ENCODE results near the gene DAD1. TPM values are rescaled to one million over a fixed set of nuclear protein-coding genes. Genes with fewer than 3 reads are reported as not detected.

Gene DAD1
- total and polyA plus RNA-seq, 4 experiments from 2014 or later: 110 to 735 (median 363) TPM

DNA sequence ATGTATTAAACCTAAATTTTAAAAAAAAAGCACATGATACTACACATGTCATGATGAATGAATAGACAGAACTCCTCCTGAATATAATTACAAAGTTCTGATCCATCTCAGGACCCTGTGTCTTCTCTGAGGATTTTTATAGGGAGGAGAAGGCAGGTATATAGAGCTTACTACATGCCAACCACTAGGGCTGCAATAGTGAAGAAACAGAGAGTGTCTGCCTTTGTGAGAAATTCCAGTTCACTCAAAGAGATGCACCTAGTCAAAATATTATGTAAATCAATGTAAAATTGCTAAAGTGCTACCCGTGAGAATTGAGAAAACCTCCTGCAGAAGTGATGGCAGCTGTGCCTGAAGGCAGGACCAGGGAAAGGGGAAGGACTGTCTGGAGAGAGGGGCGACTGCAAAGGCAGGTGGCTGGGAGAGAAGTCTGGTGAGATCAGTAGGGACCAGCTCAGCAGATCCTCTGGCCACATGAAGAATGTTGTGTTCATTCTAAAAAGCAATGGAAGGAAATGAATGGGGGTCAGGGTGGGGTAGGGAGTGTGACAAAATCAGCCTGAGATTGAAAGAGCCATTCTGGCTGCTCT, 24.2 kb upstream of the DAD1 start:
- Histone ChIP-seq H3K36me3 (ENCODE audit: insufficient read depth, low read length) (peaks cover 19% of the 10 kb centered on the region), H3K4me3 (ENCODE audit: low read length in 2 of 2) (no peak overlapping the region), H3K4me1 (ENCODE audit: insufficient read depth, low read length) (no peaks in the 10 kb centered on the region), H3K9me3 (ENCODE audit: control insufficient read depth in 1 of 2, low read length in 2 of 2) (no peaks in the 10 kb centered on the region), H3K27me3 (ENCODE audit: insufficient read depth, low read length) (no peaks in the 10 kb centered on the region), H3K27ac (ENCODE audit: low read depth, low read length) (no peak overlapping the region)
- Mint-ChIP-seq H3K4me1 (no peaks in the 10 kb centered on the region), H3K9me3 (peaks cover 0 to 2% (median 0%) of the 10 kb centered on the region in 8 donors), H3K27ac (peak overlapping the region in 1 of 7 donors; percentile 9), H3K36me3 (peaks cover 26 to 38% of the 10 kb centered on the region in 2 donors), H3K27me3 (no peaks in the 10 kb centered on the region), H3K4me3 (no peak overlapping the region)
- ChIA-PET CTCF (ENCODE audit: partially characterized antibody) (interaction anchor here (1.3 kb wide), 1 partner anchor 15 kb away, joined by 3 read pairs; the partner anchor contains the start of gene ABHD4), POLR2A (ENCODE audit: partially characterized antibody) (no interaction called here)
- intact Hi-C loops (cut with micrococcal nuclease): no loop called here
- DNase-seq: no peak

DNA sequence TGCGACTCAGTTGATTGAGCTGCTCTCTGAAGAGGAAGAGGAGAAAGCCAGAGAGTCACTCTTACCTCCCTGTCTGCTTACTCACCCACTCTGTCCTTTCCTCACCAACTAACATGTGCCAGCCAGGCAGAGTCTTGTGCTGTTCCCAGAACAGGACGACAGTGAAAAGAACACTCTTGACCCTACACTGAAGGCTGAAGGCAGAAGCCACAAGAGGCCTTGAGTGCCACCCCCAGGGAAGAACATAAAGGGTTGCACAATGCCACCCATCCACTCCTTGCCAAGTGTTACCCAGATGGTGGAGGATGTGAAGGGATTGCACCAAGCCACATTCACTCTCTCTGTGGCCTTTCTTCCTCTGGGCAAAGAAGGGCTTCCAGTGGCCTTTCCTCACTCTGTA, 21.9 kb upstream of the DAD1 start:
- DNase-seq: no peak
- H3K27ac ChIP-seq (ENCODE audit: low read depth, low read length): no peak overlapping the region
- no peaks in the 10 kb centered on the region for H3K9me3 ChIP-seq (ENCODE audit: control insufficient read depth in 1 of 2, low read length in 2 of 2)
- ChIA-PET POLR2A (ENCODE audit: partially characterized antibody) (no interaction called here), CTCF (ENCODE audit: partially characterized antibody) (interaction anchor here (0.6 to 1.0 kb wide), 2 partner anchors 41 to 941 kb away, joined by 3 read pairs; no protein-coding TSS in a partner anchor)
- H3K36me3 Mint-ChIP-seq: peaks cover 38 to 58% of the 10 kb centered on the region in 2 donors
- H3K27me3 Mint-ChIP-seq: no peaks in the 10 kb centered on the region
- no peaks in the 10 kb centered on the region for H3K9me3 Mint-ChIP-seq
- H3K27me3 ChIP-seq (ENCODE audit: insufficient read depth, low read length): no peaks in the 10 kb centered on the region
- intact Hi-C loops (cut with micrococcal nuclease): no loop called here
- H3K4me3 ChIP-seq (ENCODE audit: low read length in 2 of 2): no peak overlapping the region
- no peak overlapping the region for H3K27ac Mint-ChIP-seq
- H3K4me3 Mint-ChIP-seq: no peak overlapping the region
- peaks cover 29% of the 10 kb centered on the region for H3K36me3 ChIP-seq (ENCODE audit: insufficient read depth, low read length)
- no peaks in the 10 kb centered on the region for H3K4me1 Mint-ChIP-seq
- H3K4me1 ChIP-seq (ENCODE audit: insufficient read depth, low read length): no peaks in the 10 kb centered on the region

- intact Hi-C loops (cut with micrococcal nuclease): no loop called here
- Mint-ChIP-seq H3K4me1 (peaks cover 0 to 4% (median 1%) of the 10 kb centered on the region in 4 donors), H3K9me3 (no peaks in the 10 kb centered on the region), H3K36me3 (peaks cover 63 to 86% of the 10 kb centered on the region in 2 donors), H3K27me3 (no peaks in the 10 kb centered on the region), H3K4me3 (no peak overlapping the region), H3K27ac (peak overlapping the region in 2 of 7 donors; percentile 4 to 60)
- Histone ChIP-seq H3K4me1 (ENCODE audit: insufficient read depth, low read length) (no peaks in the 10 kb centered on the region), H3K27me3 (ENCODE audit: insufficient read depth, low read length) (no peaks in the 10 kb centered on the region), H3K4me3 (ENCODE audit: low read length in 2 of 2) (no peak overlapping the region), H3K27ac (ENCODE audit: low read depth, low read length) (no peak overlapping the region), H3K36me3 (ENCODE audit: insufficient read depth, low read length) (peaks cover 48% of the 10 kb centered on the region), H3K9me3 (ENCODE audit: control insufficient read depth in 1 of 2, low read length in 2 of 2) (no peaks in the 10 kb centered on the region)
- CTCF ChIA-PET (ENCODE audit: partially characterized antibody): no interaction called here
- POLR2A ChIA-PET (ENCODE audit: partially characterized antibody): interaction anchor here (1.2 kb wide), 1 partner anchor 18 kb away, joined by 5 read pairs; the partner anchor contains the start of gene DAD1
- DNase-seq: no peak
Measured at GRCh38 chr14:22607291-22607690, 18.3 kb upstream of the DAD1 start.

GRCh38 chr14:22606380-22606779, 17.4 kb upstream of the DAD1 start:
- Histone ChIP-seq H3K36me3 (ENCODE audit: insufficient read depth, low read length) (peaks cover 48% of the 10 kb centered on the region), H3K4me1 (ENCODE audit: insufficient read depth, low read length) (no peaks in the 10 kb centered on the region), H3K4me3 (ENCODE audit: low read length in 2 of 2) (no peak overlapping the region), H3K9me3 (ENCODE audit: control insufficient read depth in 1 of 2, low read length in 2 of 2) (no peaks in the 10 kb centered on the region), H3K27me3 (ENCODE audit: insufficient read depth, low read length) (no peaks in the 10 kb centered on the region), H3K27ac (ENCODE audit: low read depth, low read length) (no peak overlapping the region)
- ChIA-PET POLR2A (ENCODE audit: partially characterized antibody) (interaction anchor here (1.5 kb wide), 1 partner anchor 9 kb away, joined by 3 read pairs; the partner anchor contains the start of gene ABHD4), CTCF (ENCODE audit: partially characterized antibody) (no interaction called here)
- Mint-ChIP-seq H3K4me1 (peaks cover 0 to 7% (median 2%) of the 10 kb centered on the region in 4 donors), H3K9me3 (no peaks in the 10 kb centered on the region), H3K27me3 (no peaks in the 10 kb centered on the region), H3K27ac (peak overlapping the region in 1 of 7 donors; percentile 14), H3K36me3 (peaks cover 62 to 84% of the 10 kb centered on the region in 2 donors), H3K4me3 (no peak overlapping the region)
- intact Hi-C loops (cut with micrococcal nuclease): no loop called here
- no peak for DNase-seq

- Mint-ChIP-seq H3K27ac (peak overlapping the region in 2 of 7 donors; percentile 8 to 62), H3K27me3 (no peaks in the 10 kb centered on the region), H3K4me1 (peaks cover 11 to 36% (median 26%) of the 10 kb centered on the region in 4 donors), H3K36me3 (peaks cover 48 to 64% of the 10 kb centered on the region in 2 donors), H3K9me3 (no peaks in the 10 kb centered on the region), H3K4me3 (no peak overlapping the region)
- Histone ChIP-seq H3K4me1 (ENCODE audit: insufficient read depth, low read length) (peaks cover 14% of the 10 kb centered on the region), H3K4me3 (ENCODE audit: low read length in 2 of 2) (no peak overlapping the region), H3K36me3 (ENCODE audit: insufficient read depth, low read length) (peaks cover 29% of the 10 kb centered on the region), H3K27ac (ENCODE audit: low read depth, low read length) (no peak overlapping the region), H3K27me3 (ENCODE audit: insufficient read depth, low read length) (no peaks in the 10 kb centered on the region), H3K9me3 (ENCODE audit: control insufficient read depth in 1 of 2, low read length in 2 of 2) (no peaks in the 10 kb centered on the region)
- ChIA-PET POLR2A (ENCODE audit: partially characterized antibody) (interaction anchor here (7.1 kb wide), 1 partner anchor 13 kb away, joined by 110 read pairs; the partner anchor contains the start of gene DAD1), CTCF (ENCODE audit: partially characterized antibody) (no interaction called here)
- intact Hi-C loops (cut with micrococcal nuclease): no loop called here
- no peak for DNase-seq
Measured at GRCh38 chr14:22602862-22603261, 13.8 kb upstream of the DAD1 start.

- no peaks in the 10 kb centered on the region for H3K9me3 Mint-ChIP-seq
- H3K27me3 Mint-ChIP-seq: no peaks in the 10 kb centered on the region
Measured at GRCh38 chr14:22601996-22602395, 13.0 kb upstream of the DAD1 start.

GRCh38 chr14:22601456-22601855, 12.4 kb upstream of the DAD1 start:
- Histone ChIP-seq H3K4me3 (ENCODE audit: low read length in 2 of 2) (no peak overlapping the region), H3K9me3 (ENCODE audit: control insufficient read depth in 1 of 2, low read length in 2 of 2) (no peaks in the 10 kb centered on the region), H3K27me3 (ENCODE audit: insufficient read depth, low read length) (no peaks in the 10 kb centered on the region), H3K27ac (ENCODE audit: low read depth, low read length) (no peak overlapping the region), H3K4me1 (ENCODE audit: insufficient read depth, low read length) (peaks cover 20% of the 10 kb centered on the region), H3K36me3 (ENCODE audit: insufficient read depth, low read length) (peaks cover 25% of the 10 kb centered on the region)
- no peak overlapping the region for H3K4me3 Mint-ChIP-seq
- no peak for DNase-seq
- ChIA-PET CTCF (ENCODE audit: partially characterized antibody) (interaction anchor here (1.0 to 2.7 kb wide), 5 partner anchors 12 to 252 kb away, joined by 3 to 15 read pairs (median 3); partner anchors contain the start of gene DAD1), POLR2A (ENCODE audit: partially characterized antibody) (interaction anchor here (7.1 kb wide), 1 partner anchor 12 kb away, joined by 110 read pairs; the partner anchor contains the start of gene DAD1)
- intact Hi-C loops (cut with micrococcal nuclease): no loop called here
- no peak overlapping the region for H3K27ac Mint-ChIP-seq
- peaks cover 16 to 43% (median 32%) of the 10 kb centered on the region in 4 donors for H3K4me1 Mint-ChIP-seq
- H3K9me3 Mint-ChIP-seq: no peaks in the 10 kb centered on the region
- H3K27me3 Mint-ChIP-seq: no peaks in the 10 kb centered on the region
- H3K36me3 Mint-ChIP-seq: peaks cover 40 to 55% of the 10 kb centered on the region in 2 donors

More at GRCh38 chr14:22601996-22602395, 13.0 kb upstream of the DAD1 start:
- DNase-seq: no peak
- ChIA-PET POLR2A (ENCODE audit: partially characterized antibody) (interaction anchor here (7.1 kb wide), 1 partner anchor 13 kb away, joined by 110 read pairs; the partner anchor contains the start of gene DAD1), CTCF (ENCODE audit: partially characterized antibody) (interaction anchor here (1.1 to 2.7 kb wide), 4 partner anchors 13 to 251 kb away, joined by 3 to 15 read pairs (median 4); partner anchors contain the start of gene DAD1)
- Histone ChIP-seq H3K27me3 (ENCODE audit: insufficient read depth, low read length) (no peaks in the 10 kb centered on the region), H3K27ac (ENCODE audit: low read depth, low read length) (no peak overlapping the region), H3K4me1 (ENCODE audit: insufficient read depth, low read length) (peaks cover 20% of the 10 kb centered on the region), H3K36me3 (ENCODE audit: insufficient read depth, low read length) (peaks cover 25% of the 10 kb centered on the region), H3K4me3 (ENCODE audit: low read length in 2 of 2) (no peak overlapping the region), H3K9me3 (ENCODE audit: control insufficient read depth in 1 of 2, low read length in 2 of 2) (no peaks in the 10 kb centered on the region)
- intact Hi-C loops (cut with micrococcal nuclease): no loop called here
- Mint-ChIP-seq H3K36me3 (peaks cover 44 to 57% of the 10 kb centered on the region in 2 donors), H3K27ac (peak overlapping the region in 3 of 7 donors; percentile 8 to 57 (median 28)), H3K4me1 (peaks cover 16 to 43% (median 32%) of the 10 kb centered on the region in 4 donors), H3K4me3 (peak overlapping the region in 1 of 8 donors; percentile 39)
